ENCODE data around the gene PTGES2.
"Not testable (repeated sequence)": the region's sequence is repeated elsewhere in the genome, so short reads cannot be mapped to it uniquely, and the experiment has no call there.

PTGES2 gene

GRCh38 chr9:128093011-128093410 lies 34.5 kb downstream of the PTGES2 start:
- in situ Hi-C loops (cut with HindIII; ENCODE audit: low sequenced_read_pairs), result loop anchor here (10.0 kb wide), 1 partner anchor 158 kb away; the partner anchor contains the start of genes DPM2 and PIP5KL1

- in situ Hi-C loops (cut with HindIII; ENCODE audit: low sequenced_read_pairs), result loop anchor here (10.0 kb wide), 1 partner anchor 158 kb away; the partner anchor contains the start of genes DPM2 and PIP5KL1
Measured at GRCh38 chr9:128092199-128092977, 35.1 kb downstream of the PTGES2 start.

GRCh38 chr9:128091571-128091970 lies 36.0 kb downstream of the PTGES2 start:
- in situ Hi-C loops (cut with HindIII; ENCODE audit: low sequenced_read_pairs), result loop anchor here (10.0 kb wide), 1 partner anchor 157 kb away; the partner anchor contains the start of genes DPM2 and PIP5KL1

GRCh38 chr9:128091144-128091543 lies 36.4 kb downstream of the PTGES2 start:
- in situ Hi-C loops (cut with HindIII; ENCODE audit: low sequenced_read_pairs), result loop anchor here (10.0 kb wide), 1 partner anchor 156 kb away; the partner anchor contains the start of genes DPM2 and PIP5KL1

- in situ Hi-C loops (cut with HindIII; ENCODE audit: low sequenced_read_pairs), result no loop called here
Measured at GRCh38 chr9:128089299-128089698, 38.2 kb downstream of the PTGES2 start.

GRCh38 chr9:128088253-128088945 lies 39.1 kb downstream of the PTGES2 start:
- in situ Hi-C loops (cut with HindIII; ENCODE audit: low sequenced_read_pairs), result no loop called here

- in situ Hi-C loops (cut with HindIII; ENCODE audit: low sequenced_read_pairs), result no loop called here
Measured at GRCh38 chr9:128087262-128087661, 40.3 kb downstream of the PTGES2 start.

GRCh38 chr9:128085943-128086342 lies 41.6 kb downstream of the PTGES2 start:
- in situ Hi-C loops (cut with HindIII; ENCODE audit: low sequenced_read_pairs), result no loop called here

- in situ Hi-C loops (cut with HindIII; ENCODE audit: low sequenced_read_pairs), result no loop called here
Measured at GRCh38 chr9:128084746-128085145, 42.8 kb downstream of the PTGES2 start.

- in situ Hi-C loops (cut with HindIII; ENCODE audit: low sequenced_read_pairs), result no loop called here
Measured at GRCh38 chr9:128082151-128082550, 45.4 kb downstream of the PTGES2 start.

GRCh38 chr9:128081056-128081455 lies 46.5 kb downstream of the PTGES2 start:
- in situ Hi-C loops (cut with HindIII; ENCODE audit: low sequenced_read_pairs), result no loop called here

GRCh38 chr9:128080206-128080605 lies 47.3 kb downstream of the PTGES2 start:
- in situ Hi-C loops (cut with HindIII; ENCODE audit: low sequenced_read_pairs), result no loop called here

GRCh38 chr9:128078504-128079434 lies 48.8 kb downstream of the PTGES2 start:
- in situ Hi-C loops (cut with HindIII; ENCODE audit: low sequenced_read_pairs), result no loop called here

- in situ Hi-C loops (cut with HindIII; ENCODE audit: low sequenced_read_pairs), result no loop called here
Measured at GRCh38 chr9:128077847-128078503, 49.6 kb downstream of the PTGES2 start.

GRCh38 chr9:128073253-128073886 lies 54.2 kb downstream of the PTGES2 start:
- in situ Hi-C loops (cut with HindIII; ENCODE audit: low sequenced_read_pairs), result no loop called here

- in situ Hi-C loops (cut with HindIII; ENCODE audit: low sequenced_read_pairs), result no loop called here
Measured at GRCh38 chr9:128072144-128073021, 55.1 kb downstream of the PTGES2 start.

- in situ Hi-C loops (cut with HindIII; ENCODE audit: low sequenced_read_pairs), result not testable (repeated sequence)
Measured at GRCh38 chr9:128071475-128071874, 56.1 kb downstream of the PTGES2 start.

- in situ Hi-C loops (cut with HindIII; ENCODE audit: low sequenced_read_pairs), result no loop called here
Measured at GRCh38 chr9:128070874-128071273, 56.7 kb downstream of the PTGES2 start.
